Stimulated activated naive CD4-positive, alpha-beta T cell treated with Interleukin-2 at 50 U/mL for 16 hours (primary cell): ENCODE data around the gene TREML4.

ENCODE experiments used
- DNase-seq: peaks from one replicate; lab custom pipeline; 2025; lab: John Stamatoyannopoulos, UW

Gene TREML4

GRCh38 chr6:41286544-41287346 is 58.6 kb downstream of the TREML4 start, which contains the start of gene TREM1:
Gene TREM1, minus strand, starts transcription at chr6:41286682. Its CDS starts 27 bp downstream, at chr6:41286655.
- no peak for DNase-seq

DNA sequence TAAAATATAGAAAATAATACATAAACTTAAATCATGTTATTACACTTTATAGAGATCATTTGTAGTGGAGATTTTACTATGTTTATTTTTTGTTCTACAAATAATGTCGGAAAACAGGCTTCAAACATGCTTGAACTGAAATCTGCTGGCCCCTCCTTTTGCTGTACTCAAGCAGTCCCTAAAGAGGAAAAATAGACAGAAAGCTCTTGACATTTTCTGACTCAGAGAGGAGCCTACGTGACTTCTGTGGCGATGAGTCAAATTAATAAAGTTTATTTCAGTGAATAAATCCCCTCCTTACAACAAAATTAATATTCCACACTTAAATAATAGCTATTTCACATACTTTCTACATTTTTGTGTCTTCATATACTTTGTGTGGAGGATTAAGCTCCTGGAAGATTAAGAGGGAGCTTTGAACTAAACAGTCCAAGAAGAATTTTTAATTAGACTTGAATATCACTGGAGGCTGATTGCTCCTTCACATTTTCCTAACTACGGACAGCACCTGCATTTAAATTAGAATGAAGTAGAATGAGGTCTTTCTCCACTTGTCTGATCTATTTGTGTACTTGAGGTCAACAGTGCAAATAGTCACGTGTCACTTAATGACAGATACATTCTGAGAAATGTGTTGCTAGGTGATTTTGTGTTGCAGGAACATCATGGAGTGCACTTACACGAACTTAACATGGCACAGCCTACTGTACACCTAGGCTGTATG is 60.0 kb downstream of the TREML4 start:
- DNase-seq = no peak
